ENCODE results near the gene HOXB8.

- TF ChIP-seq CTCF (IDR thresholded peaks at IDR 0.05 in 8 of 11, conservative IDR thresholded peaks at IDR 0.05 in 3 of 11) (no peak), POLR2AphosphoS5 (IDR thresholded peaks at IDR 0.05) (no peak), POLR2A (IDR thresholded peaks at IDR 0.05) (no peak)
Observed at GRCh38 chr17:48609759-48610281, 5.3 kb downstream of the HOXB8 start.
